Liver (tissue), 9 donors: Measurements from ENCODE around the gene RYR1. TPM values are rescaled to one million over a fixed set of nuclear protein-coding genes. Genes with fewer than 3 reads are reported as not detected.

ENCODE experiments used
- DNase-seq: peaks from one replicate; pipeline ENCODE4 v3.0.0-alpha.2; 2017; ENCODE audit warnings: low spot score
- H3K27ac ChIP-seq, 2 donors: one replicate each; pipeline ENCODE4 v1.7.0; 2013; ENCODE audit warnings: inconsistent platforms in 2 of 2, low read length in 2 of 2, control low read depth in 1 of 2, low read depth in 1 of 2, mild to moderate bottlenecking in 1 of 2
- H3K27me3 ChIP-seq, 4 donors: one replicate each; pipeline versions ENCODE4 v1.6.1 to v1.7.0; 2013; ENCODE audit warnings: low read length in 3 of 4, inconsistent platforms in 1 of 4, mild to moderate bottlenecking in 1 of 4, moderate library complexity in 1 of 4; ENCODE audit not compliant: control insufficient read depth in 4 of 4, insufficient read depth in 4 of 4
- H3K36me3 ChIP-seq, 4 donors: one replicate each; pipeline versions ENCODE4 v1.6.1 to v1.7.0; 2013; ENCODE audit warnings: low read length in 3 of 4, mild to moderate bottlenecking in 3 of 4, low read depth in 1 of 4, moderate library complexity in 1 of 4; ENCODE audit not compliant: control insufficient read depth in 4 of 4, insufficient read depth in 3 of 4
- H3K4me1 ChIP-seq, 4 donors: one replicate each; pipeline versions ENCODE4 v1.6.1 to v1.7.0; 2013; ENCODE audit warnings: low read length in 3 of 4, mild to moderate bottlenecking in 3 of 4, moderate library complexity in 1 of 4; ENCODE audit not compliant: control insufficient read depth in 4 of 4, insufficient read depth in 4 of 4
- H3K4me3 ChIP-seq, 3 donors: one replicate each; pipeline versions ENCODE4 v1.6.1 to v1.7.0; 2013; ENCODE audit warnings: low read length in 3 of 3, control low read depth in 1 of 3, low read depth in 1 of 3, mild to moderate bottlenecking in 1 of 3
- H3K9ac ChIP-seq, 2 donors: one replicate each; pipeline ENCODE4 v1.7.0; 2013; ENCODE audit warnings: low read length in 2 of 2, mild to moderate bottlenecking in 2 of 2, moderate library complexity in 2 of 2, control low read depth in 1 of 2, low read depth in 1 of 2
- H3K9me3 ChIP-seq, 4 donors: one replicate each; pipeline versions ENCODE4 v1.6.1 to v1.7.0; 2013; ENCODE audit warnings: low read length in 3 of 4; ENCODE audit not compliant: control insufficient read depth in 4 of 4
- EGR1 ChIP-seq, 2 donors: IDR thresholded peaks; 2 replicates each; pipeline ENCODE4 v1.6.1; 2016 to 2018; ENCODE audit warnings: antibody characterized with exemption in 2 of 2, low read depth in 2 of 2
- FOXA1 ChIP-seq: IDR thresholded peaks from 2 replicates; pipeline ENCODE4 v1.6.1; 2016; ENCODE audit warnings: antibody characterized with exemption
- GABPA ChIP-seq, 2 donors: IDR thresholded peaks in 1 of 2; conservative IDR thresholded peaks in 1 of 2; 2 replicates each; pipeline ENCODE4 v1.6.1; 2016; ENCODE audit warnings: antibody characterized with exemption in 2 of 2, mild to moderate bottlenecking in 1 of 2, moderate library complexity in 1 of 2
- HNF4A ChIP-seq, 2 donors: conservative IDR thresholded peaks; 2 replicates each; pipeline ENCODE4 v1.6.1; 2016; ENCODE audit warnings: antibody characterized with exemption in 2 of 2, mild to moderate bottlenecking in 2 of 2
- HNF4G ChIP-seq: IDR thresholded peaks from 2 replicates; pipeline ENCODE4 v1.6.1; 2016; ENCODE audit warnings: antibody characterized with exemption
- JUND ChIP-seq, 2 donors: IDR thresholded peaks; 2 replicates each; pipeline ENCODE4 v1.6.1; 2016; ENCODE audit warnings: antibody characterized with exemption in 2 of 2
- RAD21 ChIP-seq, 2 donors: IDR thresholded peaks; 2 replicates each; pipeline ENCODE4 v1.6.1; 2016; ENCODE audit warnings: antibody characterized with exemption in 2 of 2, mild to moderate bottlenecking in 2 of 2
- RXRA ChIP-seq, 2 donors: IDR thresholded peaks; 2 replicates each; pipeline ENCODE4 v1.6.1; 2017 to 2018; ENCODE audit warnings: antibody characterized with exemption in 2 of 2, mild to moderate bottlenecking in 1 of 2
- YY1 ChIP-seq: IDR thresholded peaks from 2 replicates; pipeline ENCODE4 v1.6.1; 2016; ENCODE audit warnings: antibody characterized with exemption, mild to moderate bottlenecking
- WGBS: extraction: QIAGEN DNeasy Blood & Tissue Kit; methylation state at CpG from one replicate; pipeline ENCODE4 v1.1.7; 2013; 5-methylcytosine and 5-hydroxymethylcytosine counted together
- polyA plus RNA-seq, 2 donors: library from polyadenylated mRNA; stranded (reverse) in 1 of 2; unstranded in 1 of 2; fragments of 200-250 nt in 1 of 2; fragments of >200 nt in 1 of 2; fragmentation: Nextera tagmentation in 1 of 2; extraction: Ambion mirVana in 1 of 2; gene quantifications; one replicate each; pipeline versions ENCODE4 v1.2.1 to v1.2.3, GENCODE V29; 2013 to 2015
- total RNA-seq, 2 donors: library from RNA; depleted of rRNA; stranded (reverse); fragments of >200 nt; gene quantifications; one replicate each; pipeline ENCODE4 v1.2.3, GENCODE V29; 2014
- TF ChIP-seq, protein P1 (sequence below): IDR thresholded peaks from 2 replicates; pipeline ENCODE4 v1.6.1; 2016; ENCODE audit warnings: antibody characterized with exemption, mild to moderate bottlenecking
- TF ChIP-seq, protein P2 (sequence below): fragments of 150-350 bp; IDR thresholded peaks from 2 replicates; pipeline ENCODE4 v1.5.1; 2017; ENCODE audit warnings: improper control_type of control experiment, low read depth, low read length; ENCODE audit not compliant: missing input control
- donor health status: healthy.
- donor health status: healthy.
- donor health status: healthy.
- donor health status: healthy.
- donor health status: healthy.

Gene RYR1
- total and polyA plus RNA-seq, 4 donors = 0.01 to 0.70 (median 0.29) TPM

DNA sequence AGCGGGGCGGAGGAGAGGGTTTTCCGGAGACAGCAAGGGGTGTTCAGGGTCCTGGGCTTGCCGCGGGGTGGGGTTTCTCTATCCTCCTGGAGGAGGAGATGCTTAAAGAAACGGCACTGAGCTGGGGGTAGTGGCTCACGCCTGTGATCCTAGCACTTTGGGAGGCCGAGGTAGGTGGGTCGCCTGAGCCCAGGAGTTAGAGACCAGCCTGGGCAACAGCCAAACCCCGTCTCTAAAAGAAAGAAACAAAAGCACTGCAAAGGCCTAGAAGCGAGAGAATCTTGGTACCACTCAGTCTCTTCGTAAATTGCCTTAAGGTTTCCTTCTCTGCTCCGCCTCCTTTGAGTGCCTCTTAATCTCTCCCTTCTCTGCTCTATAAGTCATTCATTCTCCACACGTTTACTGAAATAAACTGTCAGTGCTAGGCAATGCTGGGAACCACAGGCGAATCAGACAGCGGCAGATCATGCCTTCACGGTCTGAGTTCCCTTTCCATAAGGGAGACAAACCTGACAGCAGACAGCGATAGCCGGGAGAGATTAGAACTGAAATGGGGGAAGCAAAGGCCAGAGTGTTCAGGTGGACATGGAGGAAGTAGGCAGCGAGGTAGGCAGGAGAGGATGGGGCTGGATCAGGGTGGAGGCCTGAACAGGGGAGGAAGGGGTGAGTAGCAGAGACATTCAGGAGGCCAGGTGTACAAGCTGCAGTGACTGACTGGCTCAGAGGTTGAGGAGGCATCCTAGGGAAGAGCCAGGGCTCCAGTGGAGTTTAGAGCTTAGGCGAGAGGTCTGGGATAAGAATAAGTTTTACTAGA, 186.1 kb downstream of the RYR1 start:
- Histone ChIP-seq H3K4me3 (peak overlapping the region; percentile 71 to 100 (median 96)), H3K27ac (peak overlapping the region; percentile 60 to 83), H3K36me3 (peaks cover 8 to 36% (median 24%) of the 10 kb centered on the region in 4 donors), H3K9ac (peak overlapping the region; percentile 84 to 96), H3K27me3 (no peaks in the 10 kb centered on the region), H3K9me3 (no peaks in the 10 kb centered on the region), H3K4me1 (peaks cover 2 to 20% (median 15%) of the 10 kb centered on the region in 4 donors)
- DNase-seq = no peak
- WGBS = 16% methylated on average over 21 of the region's 21 CpGs
- TF ChIP-seq JUND (IDR thresholded peaks at IDR 0.05) = no peak

DNA sequence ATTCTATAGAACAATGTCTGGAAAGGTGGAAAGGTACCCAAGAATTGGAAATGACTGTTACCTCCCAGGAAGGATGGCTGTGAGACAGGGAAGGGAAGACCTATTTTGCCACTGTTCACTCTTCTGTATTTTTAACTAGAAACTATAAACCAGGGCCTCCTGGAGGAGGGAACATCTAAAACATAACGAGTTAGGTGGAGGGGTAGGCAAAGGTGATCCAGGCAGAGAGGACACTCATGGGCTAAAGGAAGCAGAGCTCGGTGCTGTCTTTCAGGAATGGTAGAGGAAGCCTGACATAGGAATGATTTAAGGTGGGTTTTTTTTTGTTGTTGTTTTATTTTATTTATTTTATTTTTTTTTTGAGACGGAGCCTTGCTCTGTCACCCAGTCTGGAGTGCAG, 191.3 kb downstream of the RYR1 start:
- H3K9ac ChIP-seq = no peak overlapping the region
- no peaks in the 10 kb centered on the region for H3K9me3 ChIP-seq
- H3K4me1 ChIP-seq = peaks cover 0 to 6% (median 5%) of the 10 kb centered on the region in 4 donors
- no peak overlapping the region for H3K27ac ChIP-seq
- H3K27me3 ChIP-seq = no peaks in the 10 kb centered on the region
- H3K36me3 ChIP-seq = peaks cover 22 to 73% (median 49%) of the 10 kb centered on the region in 4 donors
- H3K4me3 ChIP-seq = no peak overlapping the region
- WGBS = 95% methylated on average over 3 of the region's 3 CpGs
- TF ChIP-seq FOXA1 (no peak), RAD21 (IDR thresholded peaks at IDR 0.05) (no peak), RXRA (IDR thresholded peaks at IDR 0.05) (no peak), GABPA (IDR thresholded peaks at IDR 0.05 in 1 of 2, conservative IDR thresholded peaks at IDR 0.05 in 1 of 2) (no peak), EGR1 (IDR thresholded peaks at IDR 0.05; ENCODE audit: low read depth in 2 of 2) (no peak)
- TF ChIP-seq, protein P1, sequence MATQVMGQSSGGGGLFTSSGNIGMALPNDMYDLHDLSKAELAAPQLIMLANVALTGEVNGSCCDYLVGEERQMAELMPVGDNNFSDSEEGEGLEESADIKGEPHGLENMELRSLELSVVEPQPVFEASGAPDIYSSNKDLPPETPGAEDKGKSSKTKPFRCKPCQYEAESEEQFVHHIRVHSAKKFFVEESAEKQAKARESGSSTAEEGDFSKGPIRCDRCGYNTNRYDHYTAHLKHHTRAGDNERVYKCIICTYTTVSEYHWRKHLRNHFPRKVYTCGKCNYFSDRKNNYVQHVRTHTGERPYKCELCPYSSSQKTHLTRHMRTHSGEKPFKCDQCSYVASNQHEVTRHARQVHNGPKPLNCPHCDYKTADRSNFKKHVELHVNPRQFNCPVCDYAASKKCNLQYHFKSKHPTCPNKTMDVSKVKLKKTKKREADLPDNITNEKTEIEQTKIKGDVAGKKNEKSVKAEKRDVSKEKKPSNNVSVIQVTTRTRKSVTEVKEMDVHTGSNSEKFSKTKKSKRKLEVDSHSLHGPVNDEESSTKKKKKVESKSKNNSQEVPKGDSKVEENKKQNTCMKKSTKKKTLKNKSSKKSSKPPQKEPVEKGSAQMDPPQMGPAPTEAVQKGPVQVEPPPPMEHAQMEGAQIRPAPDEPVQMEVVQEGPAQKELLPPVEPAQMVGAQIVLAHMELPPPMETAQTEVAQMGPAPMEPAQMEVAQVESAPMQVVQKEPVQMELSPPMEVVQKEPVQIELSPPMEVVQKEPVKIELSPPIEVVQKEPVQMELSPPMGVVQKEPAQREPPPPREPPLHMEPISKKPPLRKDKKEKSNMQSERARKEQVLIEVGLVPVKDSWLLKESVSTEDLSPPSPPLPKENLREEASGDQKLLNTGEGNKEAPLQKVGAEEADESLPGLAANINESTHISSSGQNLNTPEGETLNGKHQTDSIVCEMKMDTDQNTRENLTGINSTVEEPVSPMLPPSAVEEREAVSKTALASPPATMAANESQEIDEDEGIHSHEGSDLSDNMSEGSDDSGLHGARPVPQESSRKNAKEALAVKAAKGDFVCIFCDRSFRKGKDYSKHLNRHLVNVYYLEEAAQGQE = no peak
- no peak for DNase-seq

DNA sequence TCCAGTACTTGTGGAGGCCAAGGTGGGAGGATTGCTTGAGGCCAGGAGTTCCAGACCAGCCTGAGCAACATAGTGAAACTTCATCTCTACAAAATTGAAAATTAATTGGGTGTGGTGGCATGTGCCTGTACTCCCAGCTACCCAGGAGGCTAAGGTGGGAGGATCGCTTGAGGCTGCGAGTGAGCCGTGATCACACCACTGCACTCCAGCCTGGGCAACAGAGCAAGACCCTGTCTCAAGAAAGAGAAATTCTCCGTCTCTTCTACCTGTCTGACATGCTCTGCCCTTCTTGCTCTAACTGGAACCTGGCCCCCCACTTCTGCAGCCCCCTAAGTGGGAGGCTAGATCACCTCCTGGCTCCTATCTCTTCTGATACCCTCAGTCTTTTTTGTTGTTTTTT, 192.9 kb downstream of the RYR1 start:
- Histone ChIP-seq H3K27me3 (no peaks in the 10 kb centered on the region), H3K9ac (no peak overlapping the region), H3K36me3 (peaks cover 23 to 68% (median 43%) of the 10 kb centered on the region in 4 donors), H3K27ac (no peak overlapping the region), H3K4me3 (no peak overlapping the region), H3K4me1 (no peaks in the 10 kb centered on the region), H3K9me3 (no peaks in the 10 kb centered on the region)
- 97% methylated on average over 4 of the region's 4 CpGs for WGBS
- no peak for DNase-seq
- no peak for TF ChIP-seq HNF4A (conservative IDR thresholded peaks at IDR 0.05)
- TF ChIP-seq, protein P2, sequence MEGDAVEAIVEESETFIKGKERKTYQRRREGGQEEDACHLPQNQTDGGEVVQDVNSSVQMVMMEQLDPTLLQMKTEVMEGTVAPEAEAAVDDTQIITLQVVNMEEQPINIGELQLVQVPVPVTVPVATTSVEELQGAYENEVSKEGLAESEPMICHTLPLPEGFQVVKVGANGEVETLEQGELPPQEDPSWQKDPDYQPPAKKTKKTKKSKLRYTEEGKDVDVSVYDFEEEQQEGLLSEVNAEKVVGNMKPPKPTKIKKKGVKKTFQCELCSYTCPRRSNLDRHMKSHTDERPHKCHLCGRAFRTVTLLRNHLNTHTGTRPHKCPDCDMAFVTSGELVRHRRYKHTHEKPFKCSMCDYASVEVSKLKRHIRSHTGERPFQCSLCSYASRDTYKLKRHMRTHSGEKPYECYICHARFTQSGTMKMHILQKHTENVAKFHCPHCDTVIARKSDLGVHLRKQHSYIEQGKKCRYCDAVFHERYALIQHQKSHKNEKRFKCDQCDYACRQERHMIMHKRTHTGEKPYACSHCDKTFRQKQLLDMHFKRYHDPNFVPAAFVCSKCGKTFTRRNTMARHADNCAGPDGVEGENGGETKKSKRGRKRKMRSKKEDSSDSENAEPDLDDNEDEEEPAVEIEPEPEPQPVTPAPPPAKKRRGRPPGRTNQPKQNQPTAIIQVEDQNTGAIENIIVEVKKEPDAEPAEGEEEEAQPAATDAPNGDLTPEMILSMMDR = no peak
- TF ChIP-seq JUND (IDR thresholded peaks at IDR 0.05) = no peak
- TF ChIP-seq YY1 = no peak
- TF ChIP-seq RAD21 (IDR thresholded peaks at IDR 0.05) = no peak
- no peak for TF ChIP-seq HNF4G
